Measurements from ENCODE around the gene RRP8.

DNA sequence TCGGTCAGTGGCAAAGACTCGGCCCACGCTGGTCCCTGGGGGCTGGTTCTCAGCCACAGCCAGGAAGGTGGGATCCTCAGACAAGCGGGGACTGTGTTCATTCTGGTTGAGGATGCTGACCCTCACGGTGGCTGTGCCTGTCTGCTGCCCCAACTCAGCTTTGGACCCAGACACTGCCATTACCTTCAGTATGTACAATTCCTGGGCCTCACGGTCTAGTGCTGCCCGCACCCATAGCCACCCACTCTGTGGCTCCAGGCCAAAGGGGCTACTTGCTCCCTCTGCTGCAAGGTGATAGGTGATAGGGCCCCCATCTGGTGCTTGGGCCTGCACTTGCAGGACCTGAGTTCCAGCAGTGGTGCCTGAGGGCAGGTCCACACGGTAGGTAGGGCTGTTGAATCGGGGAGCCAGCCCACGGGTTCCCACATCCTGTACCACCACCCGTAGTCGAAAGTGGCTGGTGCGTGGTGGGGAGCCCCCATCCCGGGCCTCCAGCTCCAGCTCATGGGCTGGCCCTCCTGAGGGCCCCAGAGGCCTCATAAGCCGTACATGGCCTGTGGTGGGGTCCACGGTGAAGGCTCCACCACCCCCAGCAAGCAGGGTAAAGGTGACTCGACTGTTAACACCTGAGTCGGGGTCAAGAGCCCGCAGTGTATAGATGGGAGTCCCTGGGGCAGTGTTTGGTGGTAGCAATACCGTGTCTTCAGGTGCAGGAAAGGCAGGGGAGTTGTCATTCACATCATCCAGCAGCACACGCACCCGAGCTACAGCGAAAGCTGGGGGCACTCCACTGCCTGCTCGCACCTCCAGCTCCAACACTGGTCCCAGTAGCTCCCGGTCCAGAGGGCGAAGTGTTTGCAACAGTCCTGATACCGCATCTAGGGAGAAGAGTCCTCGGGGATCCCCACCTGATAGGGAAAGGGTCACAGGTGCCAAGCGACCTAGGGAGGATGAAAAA is 29.0 kb upstream of the RRP8 start:
- TF ChIP-seq CBX5 (IDR thresholded peaks at IDR 0.05; ENCODE audit: borderline replicate concordance, low read depth) (no peak), ATF4 (CRISPR knock-in tag; IDR thresholded peaks at IDR 0.05) (no peak), RAD21 (CRISPR knock-in tag; conservative IDR thresholded peaks at IDR 0.05 in 1 of 2, IDR thresholded peaks at IDR 0.05 in 1 of 2) (no peak), CHD2 (IDR thresholded peaks at IDR 0.05; ENCODE audit: low read depth, low read length) (no peak), ZBTB12 (CRISPR knock-in tag; IDR thresholded peaks at IDR 0.05) (no peak), MAFK (IDR thresholded peaks at IDR 0.05; ENCODE audit: low read length) (no peak)
- TF ChIP-seq, protein P1, sequence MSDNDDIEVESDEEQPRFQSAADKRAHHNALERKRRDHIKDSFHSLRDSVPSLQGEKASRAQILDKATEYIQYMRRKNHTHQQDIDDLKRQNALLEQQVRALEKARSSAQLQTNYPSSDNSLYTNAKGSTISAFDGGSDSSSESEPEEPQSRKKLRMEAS (CRISPR knock-in tag; IDR thresholded peaks at IDR 0.05): no peak

All from K562 (cell line).